Measurements from ENCODE around the gene ACACA. TPM values are rescaled to one million over a fixed set of nuclear protein-coding genes. Genes with fewer than 3 reads are reported as not detected.

Gene ACACA
- total RNA-seq, 3 donors from 2014 or later (not counting 1 experiment from before 2014, with no cell fraction given): 22.9 to 23.9 (median 23.6) TPM

DNA sequence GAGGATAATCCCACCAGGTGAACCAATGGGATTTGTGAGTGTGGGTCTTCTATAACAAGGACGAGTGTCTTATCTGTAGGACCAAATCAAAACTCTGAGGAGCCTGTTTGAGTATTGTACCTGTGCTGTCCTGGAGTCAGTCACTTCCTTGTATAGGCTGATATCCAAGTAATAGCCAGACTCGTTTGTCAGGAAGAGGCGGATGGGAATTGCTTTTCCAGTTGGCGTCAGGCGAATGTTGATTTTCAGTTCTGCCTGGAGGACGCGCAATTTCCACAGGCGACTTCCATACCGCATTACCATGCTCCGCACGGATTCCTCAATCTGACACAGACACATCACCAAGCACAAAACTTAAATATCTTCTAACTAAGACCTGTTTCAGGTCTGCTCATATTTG is 218.5 kb downstream of the ACACA start:
- Mint-ChIP-seq H3K27me3 (ENCODE audit: low read depth in 2 of 2) (no peaks in the 10 kb centered on the region), H3K9me3 (no peaks in the 10 kb centered on the region), H3K27ac (no peak overlapping the region), H3K4me3 (no peak overlapping the region), H3K36me3 (no peaks in the 10 kb centered on the region), H3K4me1 (no peaks in the 10 kb centered on the region)
- Histone ChIP-seq H3K4me3 (ENCODE audit: low read length) (no peak overlapping the region), H3K4me1 (ENCODE audit: control insufficient read depth, insufficient read depth, low read length) (no peaks in the 10 kb centered on the region), H3K27me3 (ENCODE audit: control insufficient read depth, insufficient read depth, low read length) (no peaks in the 10 kb centered on the region), H3K27ac (ENCODE audit: low read length) (no peak overlapping the region), H3K9me3 (ENCODE audit: control insufficient read depth, insufficient read depth, low read length) (no peaks in the 10 kb centered on the region), H3K36me3 (ENCODE audit: control insufficient read depth, insufficient read depth, low read length) (peaks cover 25% of the 10 kb centered on the region)
- DNase-seq: no peak
- WGBS (ENCODE audit: insufficient coverage): 97% methylated on average over 11 of the region's 11 CpGs
- TF ChIP-seq, protein P1, sequence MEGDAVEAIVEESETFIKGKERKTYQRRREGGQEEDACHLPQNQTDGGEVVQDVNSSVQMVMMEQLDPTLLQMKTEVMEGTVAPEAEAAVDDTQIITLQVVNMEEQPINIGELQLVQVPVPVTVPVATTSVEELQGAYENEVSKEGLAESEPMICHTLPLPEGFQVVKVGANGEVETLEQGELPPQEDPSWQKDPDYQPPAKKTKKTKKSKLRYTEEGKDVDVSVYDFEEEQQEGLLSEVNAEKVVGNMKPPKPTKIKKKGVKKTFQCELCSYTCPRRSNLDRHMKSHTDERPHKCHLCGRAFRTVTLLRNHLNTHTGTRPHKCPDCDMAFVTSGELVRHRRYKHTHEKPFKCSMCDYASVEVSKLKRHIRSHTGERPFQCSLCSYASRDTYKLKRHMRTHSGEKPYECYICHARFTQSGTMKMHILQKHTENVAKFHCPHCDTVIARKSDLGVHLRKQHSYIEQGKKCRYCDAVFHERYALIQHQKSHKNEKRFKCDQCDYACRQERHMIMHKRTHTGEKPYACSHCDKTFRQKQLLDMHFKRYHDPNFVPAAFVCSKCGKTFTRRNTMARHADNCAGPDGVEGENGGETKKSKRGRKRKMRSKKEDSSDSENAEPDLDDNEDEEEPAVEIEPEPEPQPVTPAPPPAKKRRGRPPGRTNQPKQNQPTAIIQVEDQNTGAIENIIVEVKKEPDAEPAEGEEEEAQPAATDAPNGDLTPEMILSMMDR (IDR thresholded peaks at IDR 0.05): no peak
- intact Hi-C loops (cut with micrococcal nuclease): no loop called here
- no peak for ATAC-seq

- H3K36me3 Mint-ChIP-seq: no peaks in the 10 kb centered on the region
Measured at GRCh38 chr17:37187262-37187661, 219.4 kb downstream of the ACACA start.

GRCh38 chr17:37182786-37183465 is 223.7 kb downstream of the ACACA start:
- H3K36me3 Mint-ChIP-seq: no peaks in the 10 kb centered on the region
- intact Hi-C loops (cut with micrococcal nuclease): no loop called here
- H3K36me3 ChIP-seq (ENCODE audit: control insufficient read depth, insufficient read depth, low read length): peaks cover 24% of the 10 kb centered on the region

More at GRCh38 chr17:37187262-37187661, 219.4 kb downstream of the ACACA start:
- Histone ChIP-seq H3K27ac (ENCODE audit: low read length) (no peak overlapping the region), H3K36me3 (ENCODE audit: control insufficient read depth, insufficient read depth, low read length) (peaks cover 25% of the 10 kb centered on the region), H3K4me3 (ENCODE audit: low read length) (no peak overlapping the region), H3K27me3 (ENCODE audit: control insufficient read depth, insufficient read depth, low read length) (no peaks in the 10 kb centered on the region), H3K4me1 (ENCODE audit: control insufficient read depth, insufficient read depth, low read length) (no peaks in the 10 kb centered on the region), H3K9me3 (ENCODE audit: control insufficient read depth, insufficient read depth, low read length) (no peaks in the 10 kb centered on the region)
- no peak for DNase-seq
- H3K9me3 Mint-ChIP-seq: no peaks in the 10 kb centered on the region
- WGBS (ENCODE audit: insufficient coverage): 80% methylated on average over 1 of the region's 3 CpGs
- H3K27ac Mint-ChIP-seq: no peak overlapping the region
- ATAC-seq: no peak
- no peaks in the 10 kb centered on the region for H3K4me1 Mint-ChIP-seq
- TF ChIP-seq, protein P1 (IDR thresholded peaks at IDR 0.05): no peak
- intact Hi-C loops (cut with micrococcal nuclease): no loop called here
- H3K27me3 Mint-ChIP-seq (ENCODE audit: low read depth in 2 of 2): no peaks in the 10 kb centered on the region
- no peak overlapping the region for H3K4me3 Mint-ChIP-seq

More at GRCh38 chr17:37182786-37183465, 223.7 kb downstream of the ACACA start:
- H3K27ac Mint-ChIP-seq: no peak overlapping the region
- Histone ChIP-seq H3K9me3 (ENCODE audit: control insufficient read depth, insufficient read depth, low read length) (no peaks in the 10 kb centered on the region), H3K27ac (ENCODE audit: low read length) (no peak overlapping the region), H3K4me1 (ENCODE audit: control insufficient read depth, insufficient read depth, low read length) (no peaks in the 10 kb centered on the region), H3K4me3 (ENCODE audit: low read length) (no peak overlapping the region), H3K27me3 (ENCODE audit: control insufficient read depth, insufficient read depth, low read length) (no peaks in the 10 kb centered on the region)
- no peak overlapping the region for H3K4me3 Mint-ChIP-seq
- DNase-seq (no peak), ATAC-seq (no peak)
- TF ChIP-seq, protein P1 (IDR thresholded peaks at IDR 0.05): no peak
- no peaks in the 10 kb centered on the region for H3K4me1 Mint-ChIP-seq
- H3K9me3 Mint-ChIP-seq: no peaks in the 10 kb centered on the region
- H3K27me3 Mint-ChIP-seq (ENCODE audit: low read depth in 2 of 2): no peaks in the 10 kb centered on the region
- 93% methylated on average over 6 of the region's 6 CpGs for WGBS (ENCODE audit: insufficient coverage)
